ENCODE results near the gene HMX1.

The HMX1 gene

DNA sequence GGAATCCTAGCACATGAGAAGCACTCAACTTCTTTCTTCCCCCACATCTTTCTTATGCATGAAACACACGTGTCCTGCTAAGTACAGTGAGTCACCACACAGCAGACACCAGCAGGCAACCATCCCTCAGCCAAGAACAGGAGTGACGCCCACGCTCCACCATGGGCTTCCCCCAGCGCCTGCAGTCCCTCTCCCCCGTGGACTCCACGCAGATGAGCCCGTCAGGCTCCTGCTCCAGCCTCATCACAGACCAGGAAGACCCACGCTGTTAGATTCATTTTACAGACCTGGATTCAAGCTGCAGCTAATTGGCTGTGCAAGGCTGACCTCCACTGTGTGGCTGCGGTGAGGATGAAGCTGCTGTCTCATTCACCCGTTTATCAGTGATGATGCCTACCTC, 16.7 kb downstream of the HMX1 start:
- no peak for DNase-seq

DNA sequence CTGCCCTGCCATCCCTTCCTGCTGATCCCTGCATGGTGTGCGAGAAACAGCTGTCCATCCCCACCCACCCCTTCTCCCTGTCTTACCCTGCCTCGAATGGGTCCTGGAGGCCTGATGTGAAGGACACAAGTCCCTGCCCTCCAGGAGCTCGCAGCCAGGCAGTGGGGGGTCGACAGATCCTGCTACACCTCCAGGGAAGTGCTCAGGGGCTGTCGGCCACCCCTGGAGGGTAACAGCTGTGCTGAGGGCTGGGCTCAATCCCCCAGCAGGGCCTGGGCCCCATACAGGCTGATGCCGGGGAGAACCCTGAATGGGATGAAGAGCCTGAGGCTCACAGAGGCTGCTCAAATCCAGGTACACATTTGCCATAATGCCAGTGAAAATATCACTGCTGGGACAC, 17.6 kb downstream of the HMX1 start:
- no peak for DNase-seq

DNA sequence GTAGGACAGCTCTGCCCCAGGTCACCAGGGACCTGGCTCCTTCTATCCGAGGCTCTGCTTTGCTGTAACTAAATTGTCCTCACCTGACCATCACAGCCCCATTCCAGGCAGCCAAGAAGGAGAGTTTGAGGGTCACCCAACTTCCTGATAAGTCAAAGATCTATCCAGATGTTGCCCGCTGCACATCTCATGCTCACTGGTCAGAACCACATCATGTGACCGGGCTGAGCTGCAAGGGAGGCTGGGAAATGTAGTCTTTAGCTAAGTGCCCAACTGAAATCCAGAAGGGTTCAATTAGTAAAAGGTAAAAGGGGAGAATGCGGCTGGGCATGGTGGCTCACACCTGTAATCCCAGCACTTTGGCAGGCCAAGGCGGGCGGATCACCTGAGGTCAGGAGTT, 18.4 kb downstream of the HMX1 start:
- no peak for DNase-seq

DNA sequence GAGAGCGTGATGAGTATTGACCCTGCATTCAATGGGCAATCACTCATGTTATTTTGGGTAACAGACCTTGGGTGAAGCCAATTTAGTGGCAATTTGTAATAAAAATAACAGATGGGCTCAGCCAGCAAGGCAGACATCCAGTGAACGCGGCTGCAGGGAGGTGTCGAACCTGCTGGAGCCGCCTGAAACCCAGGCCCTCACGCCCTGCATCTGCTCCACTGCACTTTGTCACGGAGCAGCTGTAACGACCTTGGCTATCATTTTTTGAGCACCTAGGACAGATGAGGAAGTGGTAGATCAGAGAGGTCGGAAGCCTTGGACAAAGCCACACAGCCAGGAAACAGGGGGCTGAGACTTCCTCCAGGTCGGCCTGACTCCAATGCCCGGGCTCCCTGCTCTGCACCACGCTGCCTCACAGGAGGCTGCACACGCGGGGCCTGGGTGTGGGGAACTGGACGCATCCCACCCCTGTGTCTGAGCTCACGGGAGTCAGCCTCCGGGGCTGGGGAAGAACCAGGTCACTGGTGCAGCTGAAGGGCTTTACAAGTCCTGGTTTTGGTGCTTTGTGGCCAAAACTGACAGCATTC, 19.4 kb downstream of the HMX1 start:
- no peak for DNase-seq

DNA sequence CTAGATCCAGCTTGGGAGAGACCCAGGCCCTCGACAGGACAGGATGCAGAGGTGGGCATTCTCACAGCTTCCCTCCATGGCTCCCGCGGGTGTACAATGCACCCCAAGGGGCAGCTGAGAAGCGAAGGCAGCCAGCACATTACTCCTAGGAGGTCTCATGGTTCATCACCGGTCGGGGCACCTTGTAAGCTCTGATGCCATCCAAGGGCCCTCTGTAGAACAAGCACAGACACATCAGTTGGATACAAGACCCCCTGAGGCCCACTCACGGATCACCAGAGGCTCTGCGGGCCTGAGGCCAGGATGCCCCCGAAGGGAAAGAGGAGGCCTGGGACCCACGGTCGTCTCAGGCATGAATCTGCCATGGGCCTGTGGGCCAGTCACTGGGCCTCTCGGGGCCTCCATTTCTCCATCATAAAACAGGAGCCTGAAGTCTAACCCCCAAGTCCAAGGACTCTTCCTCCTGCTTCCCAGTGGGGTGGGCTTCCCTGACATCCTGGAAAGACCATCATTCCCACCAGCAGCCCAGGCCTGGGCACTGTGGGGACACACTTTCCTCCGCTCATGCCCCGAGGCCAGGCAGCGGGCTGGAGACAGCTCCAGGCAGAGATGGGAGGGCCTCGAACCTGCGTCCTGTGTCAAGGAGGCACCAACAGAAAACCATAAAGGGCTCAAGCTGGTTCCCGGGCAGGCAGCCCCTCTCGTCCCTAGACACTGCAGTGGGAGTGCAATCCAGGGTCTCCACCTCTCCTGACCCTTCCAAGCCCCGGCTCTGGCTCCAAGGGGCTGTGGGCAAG, 20.1 kb downstream of the HMX1 start:
- no peak for DNase-seq

DNA sequence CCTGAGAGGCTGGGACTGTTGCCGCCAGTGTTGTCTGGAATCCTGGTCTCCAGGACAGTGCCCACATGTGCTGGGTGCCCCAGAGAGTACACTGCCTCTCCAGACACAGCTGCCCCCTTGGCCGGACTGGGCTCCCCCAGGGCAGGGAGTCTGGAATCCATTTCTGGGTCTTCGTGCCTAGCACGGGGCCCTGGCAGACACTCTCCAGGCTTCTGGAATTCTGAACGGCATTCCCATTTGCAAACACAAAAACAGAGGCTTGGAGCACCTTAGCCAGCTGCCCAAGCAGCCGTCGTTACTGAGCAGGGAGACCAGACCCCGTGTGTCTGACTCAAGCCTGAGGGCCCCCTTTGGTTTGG, 20.8 kb downstream of the HMX1 start:
- DNase-seq = no peak

DNA sequence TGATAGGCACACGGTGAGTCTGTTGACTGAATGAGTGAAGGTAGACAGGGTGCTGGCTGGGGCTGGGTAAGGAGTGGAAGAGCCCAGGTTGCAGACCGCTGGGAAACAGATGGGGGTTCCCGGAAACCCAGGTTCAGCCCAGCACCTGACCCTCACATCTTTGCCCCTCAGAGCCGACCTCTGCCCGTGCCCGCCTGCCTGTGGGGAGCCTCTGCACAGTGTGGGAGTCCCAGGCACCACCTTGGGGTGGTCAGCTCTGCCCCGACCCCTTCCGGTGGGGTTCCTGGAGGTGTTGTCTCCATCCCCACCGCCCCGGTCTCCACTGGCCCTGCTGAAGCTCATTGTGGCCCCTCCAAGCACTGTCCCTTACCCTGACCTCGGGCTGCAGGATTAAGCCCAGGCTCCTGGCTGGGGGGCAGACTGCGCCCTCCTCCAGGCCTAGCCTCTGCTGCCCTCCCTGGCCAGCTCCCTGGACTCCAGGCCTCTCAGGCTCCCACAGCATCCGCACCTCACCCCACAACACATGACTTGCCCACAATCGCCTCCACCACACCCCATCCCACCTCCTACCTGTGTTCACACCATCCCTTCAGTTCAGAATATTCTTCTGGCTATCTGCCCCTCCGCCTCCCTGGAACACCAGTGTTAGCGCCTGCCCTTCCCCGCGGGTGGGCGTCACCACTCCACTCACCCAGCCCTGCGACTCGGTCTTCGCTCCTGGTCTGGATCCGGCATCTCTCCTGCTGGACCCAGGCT, 21.4 kb downstream of the HMX1 start:
- DNase-seq = no peak

DNA sequence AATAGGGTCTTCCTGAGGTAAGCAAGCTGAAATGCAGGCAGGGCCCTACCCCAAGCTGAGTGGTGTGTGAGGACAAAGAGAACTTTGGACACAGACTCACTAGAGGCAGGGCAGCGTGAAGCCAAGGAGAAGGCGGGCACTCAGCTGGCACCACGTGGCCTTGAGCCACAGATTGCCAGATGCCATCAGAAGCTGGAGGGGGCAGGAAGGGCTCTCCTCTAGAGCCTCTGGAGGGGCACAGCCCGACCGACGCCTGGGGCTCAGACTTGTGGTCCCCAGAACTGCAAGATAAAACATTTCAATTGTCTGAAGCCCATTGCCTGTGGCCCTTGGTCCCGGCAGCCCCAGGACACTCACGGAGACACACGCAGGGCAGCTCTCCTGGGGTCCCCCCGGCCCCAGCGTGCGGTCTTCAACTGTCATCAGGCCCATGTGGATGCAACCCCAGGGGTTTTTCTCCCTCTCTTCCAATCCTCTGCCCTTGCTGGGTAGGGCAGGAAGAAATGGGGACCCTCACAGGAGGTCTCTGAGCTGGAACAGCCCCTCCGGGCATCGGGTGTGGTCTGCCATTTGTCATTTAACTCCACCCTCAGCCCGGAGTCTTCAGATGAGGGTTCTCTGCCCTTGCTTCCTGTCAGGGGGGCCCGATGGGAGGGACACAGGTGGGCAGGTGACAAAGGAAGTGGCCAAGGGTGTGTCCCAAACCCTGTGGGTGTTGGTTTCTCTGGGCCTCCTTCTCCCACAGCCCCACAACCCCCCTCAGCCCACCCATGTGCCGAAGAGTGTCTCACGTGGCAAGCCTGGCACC, 22.2 kb downstream of the HMX1 start:
- no peak for DNase-seq

DNA sequence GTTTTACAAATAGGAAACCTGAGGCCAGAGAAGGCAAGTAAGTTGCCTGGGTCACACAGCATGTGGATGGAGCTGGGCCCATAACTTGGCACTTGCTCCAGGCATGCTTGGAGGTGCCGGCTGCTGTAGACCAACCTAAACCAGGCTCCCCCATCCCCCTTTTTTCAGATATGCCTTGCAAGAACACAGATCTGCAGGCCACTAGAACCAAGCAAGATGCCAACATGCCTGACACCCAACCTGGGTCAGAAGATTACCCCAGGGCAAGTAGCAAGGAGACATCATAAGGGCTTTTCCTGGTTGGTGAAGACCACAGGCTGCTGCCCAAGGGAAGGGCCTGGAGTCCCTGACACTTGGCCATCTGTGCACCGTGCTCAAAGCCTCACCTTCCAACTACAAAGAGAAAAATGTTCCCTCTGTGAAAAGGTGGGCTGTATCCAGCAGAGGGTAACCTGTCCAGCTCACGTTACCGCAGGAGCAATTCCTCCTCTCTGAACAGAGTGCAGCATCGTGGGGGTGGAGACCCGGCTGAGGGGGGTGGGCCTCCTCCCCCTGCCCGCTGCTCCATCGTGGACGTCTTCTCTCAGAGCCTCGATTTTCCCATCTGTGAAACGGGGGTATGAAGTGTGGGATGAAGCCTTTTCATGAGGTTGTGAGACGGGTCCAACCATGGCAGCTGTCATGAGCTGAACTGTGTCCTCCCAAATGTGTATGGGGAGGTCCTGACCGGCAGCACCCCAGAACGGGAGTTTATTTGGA, 23.0 kb downstream of the HMX1 start:
- DNase-seq = no peak

DNA sequence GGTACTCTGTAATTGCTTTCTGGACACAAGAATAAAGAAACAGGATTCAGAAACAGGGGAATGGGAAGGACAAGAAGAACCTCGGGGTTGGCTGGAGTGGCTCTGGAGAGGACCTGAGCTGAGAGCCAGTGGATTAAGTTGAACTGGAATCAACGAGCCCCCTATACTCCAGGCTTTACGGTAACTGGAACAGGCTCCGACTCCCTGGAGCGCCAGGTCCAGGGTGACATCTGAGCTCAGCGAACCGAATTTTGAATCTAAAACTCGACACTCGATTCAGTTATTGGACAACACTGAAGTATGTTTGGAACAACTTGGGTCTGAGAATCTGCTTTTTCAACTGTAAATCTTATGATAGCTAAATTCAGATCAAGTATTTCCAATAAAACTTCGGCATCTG, 23.9 kb downstream of the HMX1 start:
- no peak for DNase-seq

DNA sequence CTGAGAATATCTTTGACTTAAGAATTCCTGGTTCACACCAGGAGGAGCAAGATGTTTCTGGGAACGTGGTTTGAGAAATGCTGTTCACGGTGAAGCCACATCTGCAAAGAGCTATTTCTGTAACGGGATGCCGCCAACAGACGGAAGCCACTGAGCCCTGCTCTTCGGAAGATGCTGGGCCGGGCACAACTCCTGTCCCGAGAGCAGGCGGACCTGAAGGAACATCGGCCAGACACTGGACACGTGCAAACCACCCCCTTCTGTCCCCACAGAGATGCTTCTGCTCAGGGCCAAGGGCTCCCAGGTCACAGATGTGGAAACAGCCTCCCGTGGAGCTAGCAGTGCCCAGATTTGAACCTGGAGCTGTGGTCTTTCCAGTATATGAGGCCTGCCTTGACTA, 24.3 kb downstream of the HMX1 start:
- no peak for DNase-seq

DNA sequence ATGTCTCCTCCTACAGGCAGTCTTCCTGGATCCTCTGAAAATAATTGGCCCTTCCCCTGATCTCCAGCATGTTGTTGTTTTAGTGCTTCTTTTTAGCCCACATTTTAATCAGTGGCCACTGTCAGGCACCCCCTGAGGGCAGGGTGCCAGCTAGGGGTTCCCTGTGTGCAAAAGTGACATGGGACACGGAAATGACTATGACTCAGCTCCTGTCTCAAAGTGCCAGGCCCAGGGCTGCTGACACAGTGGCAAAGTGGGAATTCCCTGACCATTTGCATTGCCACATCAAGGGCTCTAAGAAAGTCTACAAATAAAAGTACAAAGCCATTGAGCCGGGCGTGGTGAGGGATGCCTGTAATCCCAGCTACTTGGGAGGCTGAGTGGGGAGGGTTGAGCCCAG, 24.8 kb downstream of the HMX1 start:
- no peak for DNase-seq

DNA sequence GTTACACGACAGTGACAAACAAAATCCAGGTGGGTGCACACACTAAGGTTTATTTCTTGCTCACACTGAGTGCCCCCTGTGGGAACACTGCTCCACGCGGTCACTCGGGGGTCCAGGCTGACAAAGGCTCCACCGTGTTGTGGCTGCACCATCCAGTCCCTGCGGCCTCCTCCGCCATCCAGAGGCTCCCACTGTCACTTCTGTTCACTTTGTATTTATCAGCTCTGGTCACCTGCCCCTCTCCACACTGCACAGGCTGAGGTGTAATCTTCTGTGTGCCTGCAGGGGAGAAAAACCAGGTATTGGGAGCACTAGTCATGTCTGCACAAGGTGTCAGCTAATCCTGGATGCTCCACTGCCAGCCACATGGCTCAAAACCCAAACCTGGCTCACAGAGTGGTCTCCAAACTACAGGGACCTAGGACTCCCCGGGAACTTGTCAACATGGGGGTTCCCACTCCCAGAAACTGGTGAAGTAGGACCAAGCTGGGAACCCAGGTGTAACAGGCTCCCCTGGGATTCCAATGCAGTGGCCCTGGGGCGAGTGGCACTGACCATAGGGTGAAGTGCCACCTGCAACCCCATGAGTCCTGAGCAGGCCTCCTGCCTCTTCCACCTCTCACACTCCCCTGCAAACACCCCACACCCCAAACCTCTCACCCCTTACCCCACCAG, 25.5 kb downstream of the HMX1 start:
- DNase-seq = no peak

DNA sequence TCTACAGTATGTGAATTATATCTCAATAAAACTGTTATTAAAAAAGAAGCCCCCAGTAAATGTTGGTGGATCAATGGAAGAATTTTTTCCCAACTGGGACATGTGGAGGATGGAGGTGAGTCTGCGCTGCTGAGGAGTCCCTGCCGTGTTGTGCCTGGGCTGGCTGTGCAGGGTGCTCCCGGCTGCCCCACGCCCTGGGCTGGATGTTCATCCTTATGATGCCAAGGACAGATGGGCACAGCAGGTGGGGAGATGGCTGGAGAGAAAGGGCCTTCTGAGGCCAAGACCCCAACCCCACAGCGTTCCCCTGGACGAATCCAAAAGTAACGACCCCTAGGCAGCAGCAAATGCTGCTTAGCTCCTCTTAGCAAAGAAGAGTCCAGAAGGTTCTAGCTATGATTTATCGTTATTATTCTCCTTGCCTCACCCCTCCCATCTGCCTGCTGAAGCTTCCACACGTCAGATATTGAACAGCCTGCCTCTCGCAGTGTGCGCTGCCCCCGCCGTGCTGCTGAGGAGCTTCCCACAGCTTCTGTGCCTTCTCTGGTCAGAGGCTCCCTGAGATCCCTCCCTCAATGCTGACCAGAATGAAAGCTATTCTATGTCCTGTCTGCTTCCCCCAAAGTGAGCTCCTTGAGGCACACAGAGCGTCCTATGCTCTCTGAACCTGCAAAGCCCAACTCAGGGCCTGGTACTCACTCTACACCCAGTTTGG, 26.5 kb downstream of the HMX1 start:
- DNase-seq = no peak

DNA sequence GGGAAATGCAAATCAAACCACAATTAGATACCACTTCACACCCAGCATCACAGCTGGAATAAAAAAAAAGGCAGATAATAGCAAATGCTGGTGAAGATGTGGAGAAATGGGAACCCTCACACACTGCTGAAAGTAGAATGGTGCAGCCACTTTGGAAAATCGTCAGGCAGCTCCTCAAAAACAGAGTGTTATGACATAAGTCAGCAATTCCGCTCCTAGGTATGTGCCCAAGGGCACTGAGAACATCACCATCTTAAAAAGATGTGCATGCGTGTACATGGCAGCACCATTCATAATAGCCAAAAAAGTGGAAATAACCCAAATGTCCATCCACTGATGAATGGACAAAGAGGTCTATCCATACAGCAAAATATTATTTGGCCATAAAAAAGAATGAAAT, 28.0 kb downstream of the HMX1 start:
- no peak for DNase-seq

DNA sequence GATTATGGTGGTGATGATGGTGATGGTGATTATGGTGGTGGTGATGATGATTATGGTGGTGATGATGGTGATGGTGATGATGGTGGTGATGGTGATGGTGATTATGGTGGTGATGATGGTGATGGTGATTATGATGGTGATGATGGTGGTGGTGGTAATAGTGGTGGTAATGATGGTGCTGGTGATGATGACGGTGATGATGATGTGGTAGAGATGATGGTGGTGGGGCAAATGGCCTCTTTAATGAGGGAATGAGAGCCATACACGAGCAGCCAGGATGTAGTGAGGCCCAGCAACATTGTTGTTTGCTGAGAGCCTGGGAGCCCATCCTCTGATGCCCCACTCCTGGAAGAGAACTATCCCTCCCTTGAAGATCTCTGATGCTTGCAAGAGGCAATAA, 29.0 kb downstream of the HMX1 start:
- no peak for DNase-seq

DNA sequence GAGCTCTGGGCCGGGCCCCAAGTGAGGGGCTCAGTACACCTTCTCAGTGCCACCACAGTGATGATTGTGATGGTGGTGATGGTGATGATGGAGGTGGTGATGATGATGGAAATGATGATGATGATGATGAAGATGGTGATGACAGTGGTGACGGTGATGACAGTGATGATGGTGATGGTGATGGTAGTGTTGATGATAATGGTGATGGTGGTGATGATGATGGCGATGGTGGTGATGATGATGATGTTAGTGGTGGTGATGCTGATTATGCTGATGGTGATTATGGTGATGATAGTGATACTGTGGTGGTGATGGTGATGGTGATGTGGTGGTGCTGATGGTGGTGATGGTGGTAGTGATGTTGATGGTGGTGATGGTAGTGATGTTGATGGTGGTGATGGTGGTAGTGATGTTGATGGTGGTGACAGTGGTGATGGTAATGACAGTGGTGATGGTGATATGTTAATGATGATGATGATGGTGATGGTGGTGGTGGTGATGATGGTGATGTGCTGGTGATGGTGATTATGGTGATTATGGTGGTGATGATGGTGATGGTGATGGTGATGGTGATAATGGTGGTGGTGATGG, 29.9 kb downstream of the HMX1 start:
- no peak for DNase-seq

DNA sequence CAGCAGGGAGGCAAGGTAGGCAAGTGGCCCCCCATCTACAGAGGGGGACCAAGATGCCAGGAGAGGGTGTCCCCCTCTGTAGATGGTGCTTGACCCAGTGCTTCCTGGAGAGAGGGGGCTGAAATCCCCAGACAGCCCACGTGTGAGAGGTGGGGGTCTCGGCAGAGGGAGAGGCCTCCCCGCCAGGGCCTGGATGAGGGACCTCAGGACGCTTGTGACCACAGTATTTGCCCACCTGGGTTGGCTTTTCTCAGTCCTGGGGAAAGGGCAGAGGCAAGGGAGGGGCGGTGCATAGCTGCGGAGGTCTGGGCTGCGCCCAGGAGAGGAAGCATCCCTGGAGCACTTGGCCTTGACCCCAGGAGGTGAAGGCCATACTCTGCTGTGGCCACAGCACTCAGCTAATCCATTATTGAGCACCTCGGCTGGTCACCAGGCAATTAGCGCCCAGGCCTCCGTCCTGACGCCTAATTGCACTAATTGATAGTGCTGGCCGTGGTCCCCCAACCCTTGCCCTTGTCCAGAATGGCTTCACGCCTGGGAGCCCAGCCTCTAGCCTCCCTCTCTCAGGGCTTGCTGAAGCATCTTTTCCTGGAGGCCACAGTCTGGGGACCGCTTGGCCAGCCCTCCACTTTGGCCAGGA, 30.7 kb downstream of the HMX1 start:
- DNase-seq = no peak

DNA sequence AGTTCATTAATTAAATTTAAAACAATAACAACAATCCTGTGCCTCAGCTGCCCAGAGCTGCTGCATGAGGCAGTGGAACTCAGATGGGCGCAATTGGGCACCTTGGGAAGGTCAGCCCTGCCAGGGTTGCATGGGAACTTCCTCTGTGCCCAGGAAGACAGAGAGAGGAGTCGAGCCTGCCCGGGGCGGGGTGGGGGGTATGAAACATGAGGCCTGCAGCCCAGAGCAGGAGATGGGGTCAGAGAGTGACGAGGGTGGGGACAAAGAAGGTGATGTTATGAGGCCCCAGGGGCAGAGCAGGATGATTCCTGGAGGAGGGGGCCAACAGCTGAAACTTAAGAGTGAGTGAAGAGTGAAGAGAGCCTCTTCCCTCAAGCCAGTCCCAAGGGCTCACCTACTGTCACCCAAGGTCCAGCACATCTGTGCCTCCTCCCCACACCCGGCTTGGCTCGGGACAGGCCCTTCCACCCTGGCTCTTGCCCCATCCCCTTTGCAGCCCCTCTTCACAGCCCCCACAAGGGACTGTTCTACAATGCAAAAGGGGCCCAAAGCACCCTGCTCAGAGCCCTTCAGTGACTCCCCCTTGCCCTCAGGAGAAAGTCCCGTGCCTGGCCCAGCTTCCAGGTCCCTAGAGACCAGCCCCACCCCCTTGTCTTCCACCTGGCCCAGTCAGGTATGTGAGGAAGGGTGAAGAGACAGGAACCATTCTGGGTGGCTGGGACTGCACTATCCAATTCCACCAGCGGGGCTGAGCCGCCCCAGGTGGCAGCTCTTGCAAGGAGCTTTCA, 31.4 kb downstream of the HMX1 start:
- no peak for DNase-seq

All from stimulated activated CD4-positive, alpha-beta T cell treated with anti-CD3 and anti-CD28 coated beads, Interleukin-12 subunit alpha, Interleukin-12 subunit beta, amount 100 ng/mL, for 4 hours (primary cell).